ENCODE measurements around the gene SPATA2. TPM values are rescaled to one million over a fixed set of nuclear protein-coding genes. Genes with fewer than 3 reads are reported as not detected.

Gene SPATA2
- total and polyA plus RNA-seq, 2 of the 13 experiments (the other 11 are each of a cell fraction or from before 2014, with no cell fraction given): 3.2 to 8.7 TPM

DNA sequence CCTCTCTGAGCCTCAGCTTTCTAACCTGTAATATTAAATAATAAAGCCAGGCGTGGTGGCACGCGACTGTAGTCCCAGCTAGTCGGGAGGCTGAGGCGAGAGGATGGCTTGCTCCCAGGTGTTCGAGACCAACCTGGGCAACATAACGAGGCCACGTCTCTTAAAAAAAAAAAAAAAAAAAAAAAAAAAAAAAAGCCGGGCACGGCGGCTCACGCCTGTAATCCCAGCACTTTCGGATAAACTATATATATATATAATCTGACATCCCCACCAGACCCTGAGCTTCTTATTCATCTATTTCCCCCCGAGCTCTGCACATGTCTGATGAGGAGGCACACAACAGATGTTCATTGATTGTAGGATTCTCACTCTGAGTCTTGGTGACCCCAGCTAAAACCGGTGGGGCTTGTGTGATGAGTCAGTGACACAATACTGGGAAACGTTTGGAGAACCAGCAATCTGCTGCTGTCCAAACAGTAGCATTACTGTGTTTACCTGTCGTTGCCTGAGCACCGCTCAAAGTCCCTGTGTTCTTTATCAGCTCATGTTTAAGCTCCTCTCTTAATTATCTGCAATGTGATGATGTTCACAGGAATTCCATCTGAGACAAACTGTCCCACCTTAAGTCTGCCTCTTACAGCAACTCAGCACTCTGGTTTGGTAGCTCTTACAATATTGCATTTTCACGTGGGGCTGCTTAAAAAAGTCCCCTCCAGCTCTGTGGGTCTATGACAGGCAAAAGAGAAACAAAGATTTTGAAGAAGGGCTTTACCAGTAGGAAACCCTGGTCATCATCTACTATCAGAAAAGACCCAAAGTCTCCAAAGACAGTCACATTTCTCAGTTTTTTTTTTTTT, 1.0 kb upstream of the SPATA2 start (continued):
- peak; percentile 93 for TF ChIP-seq FOXP1 (IDR thresholded peaks at IDR 0.05)
- TF ChIP-seq FOXP1 (CRISPR knock-in tag; IDR thresholded peaks at IDR 0.05): peak; percentile 99
- TF ChIP-seq, protein P1, sequence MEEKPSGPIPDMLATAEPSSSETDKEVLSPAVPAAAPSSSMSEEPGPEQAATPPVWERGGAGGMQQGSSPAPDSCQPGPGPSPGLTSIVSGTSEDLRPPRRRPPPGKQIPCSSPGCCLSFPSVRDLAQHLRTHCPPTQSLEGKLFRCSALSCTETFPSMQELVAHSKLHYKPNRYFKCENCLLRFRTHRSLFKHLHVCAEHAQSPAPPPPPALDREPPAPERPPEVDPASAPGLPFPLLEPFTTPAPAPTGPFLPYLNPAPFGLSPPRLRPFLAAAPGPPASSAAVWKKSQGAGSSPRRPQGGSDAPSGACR (CRISPR knock-in tag; IDR thresholded peaks at IDR 0.05): peak; percentile 33; the same call in 1 of the 2 replicates
- peak; percentile 88; the same call in 1 of the 2 replicates for TF ChIP-seq SIX1 (CRISPR knock-in tag; IDR thresholded peaks at IDR 0.05; ENCODE audit: borderline replicate concordance)
- TF ChIP-seq, protein P2, sequence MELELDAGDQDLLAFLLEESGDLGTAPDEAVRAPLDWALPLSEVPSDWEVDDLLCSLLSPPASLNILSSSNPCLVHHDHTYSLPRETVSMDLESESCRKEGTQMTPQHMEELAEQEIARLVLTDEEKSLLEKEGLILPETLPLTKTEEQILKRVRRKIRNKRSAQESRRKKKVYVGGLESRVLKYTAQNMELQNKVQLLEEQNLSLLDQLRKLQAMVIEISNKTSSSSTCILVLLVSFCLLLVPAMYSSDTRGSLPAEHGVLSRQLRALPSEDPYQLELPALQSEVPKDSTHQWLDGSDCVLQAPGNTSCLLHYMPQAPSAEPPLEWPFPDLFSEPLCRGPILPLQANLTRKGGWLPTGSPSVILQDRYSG (CRISPR knock-in tag; IDR thresholded peaks at IDR 0.05): no peak
- no peak for TF ChIP-seq ZSCAN30 (CRISPR knock-in tag; IDR thresholded peaks at IDR 0.05)
- TF ChIP-seq, protein P3, sequence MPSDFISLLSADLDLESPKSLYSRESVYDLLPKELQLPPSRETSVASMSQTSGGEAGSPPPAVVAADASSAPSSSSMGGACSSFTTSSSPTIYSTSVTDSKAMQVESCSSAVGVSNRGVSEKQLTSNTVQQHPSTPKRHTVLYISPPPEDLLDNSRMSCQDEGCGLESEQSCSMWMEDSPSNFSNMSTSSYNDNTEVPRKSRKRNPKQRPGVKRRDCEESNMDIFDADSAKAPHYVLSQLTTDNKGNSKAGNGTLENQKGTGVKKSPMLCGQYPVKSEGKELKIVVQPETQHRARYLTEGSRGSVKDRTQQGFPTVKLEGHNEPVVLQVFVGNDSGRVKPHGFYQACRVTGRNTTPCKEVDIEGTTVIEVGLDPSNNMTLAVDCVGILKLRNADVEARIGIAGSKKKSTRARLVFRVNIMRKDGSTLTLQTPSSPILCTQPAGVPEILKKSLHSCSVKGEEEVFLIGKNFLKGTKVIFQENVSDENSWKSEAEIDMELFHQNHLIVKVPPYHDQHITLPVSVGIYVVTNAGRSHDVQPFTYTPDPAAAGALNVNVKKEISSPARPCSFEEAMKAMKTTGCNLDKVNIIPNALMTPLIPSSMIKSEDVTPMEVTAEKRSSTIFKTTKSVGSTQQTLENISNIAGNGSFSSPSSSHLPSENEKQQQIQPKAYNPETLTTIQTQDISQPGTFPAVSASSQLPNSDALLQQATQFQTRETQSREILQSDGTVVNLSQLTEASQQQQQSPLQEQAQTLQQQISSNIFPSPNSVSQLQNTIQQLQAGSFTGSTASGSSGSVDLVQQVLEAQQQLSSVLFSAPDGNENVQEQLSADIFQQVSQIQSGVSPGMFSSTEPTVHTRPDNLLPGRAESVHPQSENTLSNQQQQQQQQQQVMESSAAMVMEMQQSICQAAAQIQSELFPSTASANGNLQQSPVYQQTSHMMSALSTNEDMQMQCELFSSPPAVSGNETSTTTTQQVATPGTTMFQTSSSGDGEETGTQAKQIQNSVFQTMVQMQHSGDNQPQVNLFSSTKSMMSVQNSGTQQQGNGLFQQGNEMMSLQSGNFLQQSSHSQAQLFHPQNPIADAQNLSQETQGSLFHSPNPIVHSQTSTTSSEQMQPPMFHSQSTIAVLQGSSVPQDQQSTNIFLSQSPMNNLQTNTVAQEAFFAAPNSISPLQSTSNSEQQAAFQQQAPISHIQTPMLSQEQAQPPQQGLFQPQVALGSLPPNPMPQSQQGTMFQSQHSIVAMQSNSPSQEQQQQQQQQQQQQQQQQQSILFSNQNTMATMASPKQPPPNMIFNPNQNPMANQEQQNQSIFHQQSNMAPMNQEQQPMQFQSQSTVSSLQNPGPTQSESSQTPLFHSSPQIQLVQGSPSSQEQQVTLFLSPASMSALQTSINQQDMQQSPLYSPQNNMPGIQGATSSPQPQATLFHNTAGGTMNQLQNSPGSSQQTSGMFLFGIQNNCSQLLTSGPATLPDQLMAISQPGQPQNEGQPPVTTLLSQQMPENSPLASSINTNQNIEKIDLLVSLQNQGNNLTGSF (CRISPR knock-in tag; IDR thresholded peaks at IDR 0.05): no peak
- TF ChIP-seq MYNN (CRISPR knock-in tag; IDR thresholded peaks at IDR 0.05; ENCODE audit: low read depth): no peak; the same call in 1 of the 2 replicates
- TF ChIP-seq NFYC (CRISPR knock-in tag; IDR thresholded peaks at IDR 0.05): no peak
- TF ChIP-seq EEA1 (CRISPR knock-in tag; IDR thresholded peaks at IDR 0.05; ENCODE audit: borderline replicate concordance): no peak
- TF ChIP-seq JUNB (CRISPR knock-in tag; IDR thresholded peaks at IDR 0.05; ENCODE audit: borderline replicate concordance): peak; percentile 83; the same call in 1 of the 2 replicates
- no peak for TF ChIP-seq ZNF10 (CRISPR knock-in tag; IDR thresholded peaks at IDR 0.05; ENCODE audit: borderline replicate concordance, low read depth)
- TF ChIP-seq NKX3-1 (CRISPR knock-in tag; IDR thresholded peaks at IDR 0.05): peak; percentile 73; the same call in 1 of the 2 replicates
- TF ChIP-seq HCFC1 (IDR thresholded peaks at IDR 0.05; ENCODE audit: low read depth, low read length): no peak
- no peak for TF ChIP-seq ZNF225 (CRISPR knock-in tag; IDR thresholded peaks at IDR 0.05)
- TF ChIP-seq, protein P4, sequence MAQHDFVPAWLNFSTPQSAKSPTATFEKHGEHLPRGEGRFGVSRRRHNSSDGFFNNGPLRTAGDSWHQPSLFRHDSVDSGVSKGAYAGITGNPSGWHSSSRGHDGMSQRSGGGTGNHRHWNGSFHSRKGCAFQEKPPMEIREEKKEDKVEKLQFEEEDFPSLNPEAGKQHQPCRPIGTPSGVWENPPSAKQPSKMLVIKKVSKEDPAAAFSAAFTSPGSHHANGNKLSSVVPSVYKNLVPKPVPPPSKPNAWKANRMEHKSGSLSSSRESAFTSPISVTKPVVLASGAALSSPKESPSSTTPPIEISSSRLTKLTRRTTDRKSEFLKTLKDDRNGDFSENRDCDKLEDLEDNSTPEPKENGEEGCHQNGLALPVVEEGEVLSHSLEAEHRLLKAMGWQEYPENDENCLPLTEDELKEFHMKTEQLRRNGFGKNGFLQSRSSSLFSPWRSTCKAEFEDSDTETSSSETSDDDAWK (CRISPR knock-in tag; IDR thresholded peaks at IDR 0.05): no peak
- TF ChIP-seq ZNF264 (CRISPR knock-in tag; IDR thresholded peaks at IDR 0.05): peak; percentile 78; the same call in 1 of the 2 replicates
- no peak for TF ChIP-seq ZNF709 (CRISPR knock-in tag; IDR thresholded peaks at IDR 0.05)

Data from HepG2 (cell line).